HG02884 (cell line): ENCODE data around the gene P2RX1.

ENCODE experiments used
- ATAC-seq: cut with Tn5 transposase; IDR thresholded peaks from one replicate; pipeline ENCODE4 v1.9.1; 2021; ENCODE audit warnings: mild to moderate bottlenecking, moderate library complexity; ENCODE audit not compliant: unreplicated experiment

The P2RX1 gene

GRCh38 chr17:3915995-3916696 lies at the start of gene P2RX1:
Gene P2RX1 (minus strand): TSS chr17:3916465. CDS start chr17:3916225, 240 bp downstream.
- no peak for ATAC-seq

- no peak for ATAC-seq
Measured at GRCh38 chr17:3965118-3965800, 49.0 kb upstream of the P2RX1 start.

GRCh38 chr17:3964203-3965117 lies 48.2 kb upstream of the P2RX1 start, which contains the start of gene ATP2A3:
Gene ATP2A3 (minus strand): TSS chr17:3964437. CDS start chr17:3964291, 146 bp downstream.
- no peak for ATAC-seq

- no peak for ATAC-seq
Measured at GRCh38 chr17:3963237-3964201, 47.3 kb upstream of the P2RX1 start.

GRCh38 chr17:3962965-3963236 lies 46.6 kb upstream of the P2RX1 start:
- ATAC-seq = no peak

- ATAC-seq = no peak
Measured at GRCh38 chr17:3962217-3962964, 46.1 kb upstream of the P2RX1 start.

GRCh38 chr17:3961564-3962047 lies 45.3 kb upstream of the P2RX1 start:
- ATAC-seq = no peak

- no peak for ATAC-seq
Measured at GRCh38 chr17:3960764-3961163, 44.5 kb upstream of the P2RX1 start.

- ATAC-seq = no peak
Measured at GRCh38 chr17:3959921-3960601, 43.8 kb upstream of the P2RX1 start.

- no peak for ATAC-seq
Measured at GRCh38 chr17:3959295-3959899, 43.1 kb upstream of the P2RX1 start.

GRCh38 chr17:3957735-3958599 lies 41.7 kb upstream of the P2RX1 start:
- ATAC-seq = no peak

GRCh38 chr17:3956983-3957382 lies 40.7 kb upstream of the P2RX1 start:
- no peak for ATAC-seq

- no peak for ATAC-seq
Measured at GRCh38 chr17:3956327-3956957, 40.2 kb upstream of the P2RX1 start.

- ATAC-seq = no peak
Measured at GRCh38 chr17:3955673-3955988, 39.4 kb upstream of the P2RX1 start.

GRCh38 chr17:3954976-3955672 lies 38.9 kb upstream of the P2RX1 start:
- no peak for ATAC-seq

- ATAC-seq = no peak
Measured at GRCh38 chr17:3954086-3954485, 37.8 kb upstream of the P2RX1 start.

- no peak for ATAC-seq
Measured at GRCh38 chr17:3953542-3953941, 37.3 kb upstream of the P2RX1 start.
